HG03103 (cell line): ENCODE results near the gene TOLLIP.

Source experiments
- ATAC-seq: cut with Tn5 transposase; IDR thresholded peaks from one replicate; pipeline ENCODE4 v1.9.1; 2021; ENCODE audit warnings: low read depth; ENCODE audit not compliant: unreplicated experiment

Gene TOLLIP

DNA sequence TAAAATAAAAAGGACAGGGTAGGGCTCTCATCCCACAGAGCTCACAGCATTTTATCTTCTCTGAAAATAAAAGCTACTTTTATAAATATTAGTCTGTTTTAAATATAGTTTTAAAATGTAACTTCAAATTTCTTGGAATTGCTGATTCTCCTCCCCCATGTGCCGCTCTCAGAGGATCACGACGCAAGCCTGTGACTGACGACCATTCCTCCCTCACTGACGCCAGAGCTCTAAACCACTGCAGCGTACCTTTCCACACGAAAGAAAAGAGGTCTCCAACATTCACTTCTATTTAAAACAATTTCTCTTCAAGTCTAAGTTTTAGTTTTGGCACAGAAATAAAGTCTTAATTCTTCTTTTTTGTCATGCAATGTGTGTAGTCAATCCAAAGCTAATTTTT is 9.3 kb downstream of the TOLLIP start:
- no peak for ATAC-seq

DNA sequence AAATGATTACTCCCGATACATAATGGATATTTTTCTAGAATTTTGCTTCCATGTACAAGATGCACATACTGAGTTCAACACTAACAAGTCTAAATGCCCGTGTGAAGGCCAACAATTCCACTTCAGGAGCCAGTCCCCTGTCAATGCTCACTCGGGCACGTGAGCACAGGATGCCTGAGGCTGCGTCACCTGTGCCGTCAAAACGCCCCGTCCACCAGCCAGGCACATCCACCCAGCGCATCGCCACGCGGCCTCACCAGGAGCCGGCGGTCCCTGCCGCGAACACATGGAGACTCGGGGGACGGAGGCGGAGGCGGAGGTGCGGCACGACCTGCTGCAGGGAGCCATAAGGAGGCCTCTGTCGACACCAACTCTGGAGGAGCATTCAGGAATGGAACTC is 9.8 kb downstream of the TOLLIP start:
- ATAC-seq: no peak

DNA sequence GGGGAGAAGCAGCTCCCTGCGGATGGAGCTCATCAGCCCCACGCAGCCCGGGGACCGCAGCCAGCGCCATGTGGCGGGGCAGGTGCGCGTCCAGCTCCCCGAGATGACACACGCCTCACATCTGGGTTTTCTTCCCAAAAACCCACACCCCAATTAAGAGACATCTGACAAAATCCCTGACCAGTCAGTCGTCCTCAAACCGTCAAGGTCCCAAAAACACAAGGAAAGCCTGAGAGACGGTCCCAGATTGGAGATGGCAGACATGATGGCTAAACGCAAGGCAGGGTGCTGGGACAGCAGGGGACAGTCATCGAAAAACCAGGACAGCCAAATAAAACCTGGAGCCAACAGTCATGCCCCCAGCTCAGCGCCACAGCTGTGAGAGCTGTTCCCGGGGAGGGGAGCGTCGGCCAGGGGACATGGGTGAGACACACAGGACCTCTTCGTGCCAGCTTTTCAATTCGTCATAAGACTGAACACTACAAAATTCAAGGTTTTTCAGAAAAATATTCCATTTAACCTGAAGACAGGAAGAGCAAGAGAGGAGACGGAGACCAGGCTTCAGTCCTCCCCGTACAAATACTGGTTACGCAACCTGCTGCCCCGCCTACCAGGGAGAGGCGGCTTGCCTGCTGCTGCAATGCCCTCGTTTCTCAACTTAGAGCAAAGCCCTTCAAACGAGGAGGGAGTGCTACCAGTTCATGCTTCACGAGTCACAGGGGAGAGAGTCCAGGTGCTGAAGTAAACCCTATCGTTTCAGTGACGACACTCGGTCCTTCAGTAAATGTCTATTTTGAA is 10.5 kb downstream of the TOLLIP start:
- ATAC-seq: no peak

DNA sequence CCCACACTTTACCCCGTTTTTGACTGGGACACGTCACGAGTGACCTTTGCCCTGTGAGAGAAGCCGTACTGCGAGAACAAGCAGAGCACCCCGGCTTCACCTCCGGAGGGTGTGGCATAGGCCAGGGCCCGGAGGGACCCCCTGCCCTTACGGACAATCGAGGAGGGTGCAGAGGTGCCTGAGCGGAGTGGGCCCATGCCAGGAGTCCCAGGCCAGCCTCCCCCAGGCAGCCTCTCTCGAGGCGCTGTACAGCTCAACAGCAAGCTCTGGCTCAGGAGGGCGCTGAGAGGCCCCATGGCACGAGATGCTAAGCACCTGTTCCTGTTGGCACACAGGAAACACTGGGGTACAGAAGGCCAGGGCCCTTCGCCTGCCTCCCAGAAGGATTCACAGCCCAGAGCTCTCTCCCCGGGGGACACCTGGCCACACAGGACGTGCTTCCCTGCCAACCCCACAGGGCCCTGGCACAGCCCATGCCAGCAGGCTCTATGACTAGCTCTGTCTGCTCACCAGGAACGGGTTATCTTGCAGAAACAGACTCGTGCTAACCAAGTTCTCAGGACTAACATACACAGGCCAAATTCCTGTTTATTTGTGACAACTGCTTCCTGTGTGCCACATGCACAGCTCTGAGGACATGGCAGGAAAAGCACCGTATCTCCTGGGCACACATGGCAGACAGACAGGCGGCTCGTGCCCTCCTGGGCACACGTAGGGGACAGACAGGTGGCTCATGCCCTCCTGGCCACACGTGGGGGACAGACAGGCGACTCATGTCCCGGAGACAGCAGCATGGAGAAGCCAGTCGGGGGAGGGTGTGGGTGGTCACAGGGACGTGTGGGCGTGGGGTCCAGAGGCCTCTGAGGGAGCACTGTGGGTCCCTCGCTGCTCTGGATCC is 11.6 kb downstream of the TOLLIP start:
- no peak for ATAC-seq

DNA sequence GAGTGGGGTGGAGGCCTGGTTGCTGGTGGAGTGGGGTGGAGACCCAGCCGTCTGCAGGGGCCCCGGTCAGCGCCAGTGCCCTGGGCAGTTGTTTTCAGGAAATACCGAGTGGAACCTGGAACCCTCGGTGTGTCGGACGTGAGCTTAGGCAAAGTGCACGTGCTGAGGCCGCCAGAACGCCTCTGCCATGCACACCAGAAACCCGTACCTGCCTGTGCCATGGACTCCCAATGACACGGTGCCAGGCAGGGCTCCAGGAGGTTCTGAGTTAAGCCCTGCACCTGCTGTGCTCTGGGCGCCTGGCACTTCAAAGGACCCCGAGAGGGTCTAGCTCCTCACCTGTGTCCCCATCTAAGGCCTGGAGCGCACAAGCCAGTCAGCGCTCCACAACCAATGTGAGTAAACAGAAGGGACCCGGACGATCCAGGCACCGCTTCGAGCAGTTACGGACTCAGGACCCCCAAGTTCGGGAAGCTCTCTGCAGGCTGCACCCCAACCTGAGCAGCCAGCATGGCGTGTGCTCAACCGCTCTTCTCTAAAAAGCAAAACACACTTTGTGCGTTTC is 12.3 kb downstream of the TOLLIP start:
- no peak for ATAC-seq

DNA sequence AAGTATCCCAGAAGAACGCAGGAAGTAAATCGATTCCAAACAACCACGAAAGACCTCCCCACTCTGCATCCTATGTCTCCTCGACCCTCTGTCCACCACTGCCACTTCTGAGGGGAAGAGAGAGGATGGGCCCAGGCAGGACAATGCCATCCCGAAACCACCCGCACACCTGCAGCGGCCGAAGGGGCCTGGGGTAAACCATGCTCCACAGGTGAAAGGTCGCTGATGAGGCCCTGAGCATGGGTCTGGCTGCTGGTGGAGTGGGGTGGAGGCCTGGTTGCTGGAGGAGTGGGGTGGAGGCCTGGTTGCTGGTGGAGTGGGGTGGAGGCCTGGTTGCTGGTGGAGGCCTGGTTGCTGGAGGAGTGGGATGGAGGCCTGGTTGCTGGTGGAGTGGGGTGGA is 13.1 kb downstream of the TOLLIP start:
- ATAC-seq: no peak

DNA sequence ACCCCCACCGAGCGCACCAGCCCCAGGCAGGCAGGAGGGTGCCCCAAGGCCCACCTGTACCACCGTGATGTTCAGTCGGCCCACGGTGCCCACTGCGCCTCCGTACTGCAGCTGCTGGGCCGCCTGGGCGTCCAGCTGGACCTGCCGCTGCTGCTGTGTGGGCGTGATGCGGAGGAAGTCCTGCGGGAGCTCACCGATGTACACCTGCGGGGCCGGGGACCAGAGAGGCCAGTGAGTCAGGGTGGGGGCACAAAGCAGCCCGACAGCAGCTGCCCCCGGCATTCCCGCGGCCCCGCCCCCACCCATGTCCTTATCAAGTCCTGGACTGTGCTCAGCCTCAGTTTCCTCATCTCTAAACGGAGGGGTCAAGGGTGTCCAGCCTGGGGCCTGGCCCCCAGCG is 13.8 kb downstream of the TOLLIP start:
- ATAC-seq: no peak

DNA sequence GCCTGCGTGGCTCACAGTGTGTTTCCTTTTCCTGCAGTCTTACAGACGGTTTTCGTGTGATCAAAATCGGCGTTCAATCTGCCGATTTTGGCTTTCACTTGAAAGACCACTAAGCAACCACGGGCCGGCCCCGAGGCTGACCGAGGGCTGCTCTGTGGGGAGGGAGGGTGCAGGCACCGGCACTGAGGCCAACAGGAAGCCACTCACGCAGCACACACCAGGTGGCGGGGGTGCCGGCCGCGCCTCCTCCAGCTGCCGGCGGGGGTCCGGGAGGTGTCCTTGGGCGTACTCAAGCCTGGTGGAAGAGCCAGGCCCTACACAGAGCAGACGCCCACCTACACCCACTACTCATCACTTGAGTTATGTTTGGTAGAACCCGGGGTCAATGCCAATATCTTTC is 14.3 kb downstream of the TOLLIP start:
- no peak for ATAC-seq

DNA sequence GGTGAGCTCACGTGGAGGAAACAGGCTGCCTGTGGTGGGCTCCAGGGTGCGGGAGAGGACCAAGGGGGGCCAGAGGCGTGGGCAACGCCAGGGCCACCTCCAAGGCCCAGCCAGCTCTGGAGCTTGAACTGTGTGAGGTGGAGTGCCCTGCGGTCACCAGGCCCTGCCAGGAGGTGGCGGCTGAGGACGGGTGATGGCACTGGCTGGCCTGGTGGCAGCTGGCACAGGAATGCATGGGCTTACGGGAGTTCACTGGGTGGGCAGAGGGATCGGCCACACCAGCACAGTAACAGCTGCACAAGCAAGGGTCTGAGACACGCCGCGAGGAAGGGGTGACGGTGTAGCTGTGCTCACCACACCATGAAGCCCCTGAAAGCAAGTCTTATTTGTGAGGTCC is 15.8 kb downstream of the TOLLIP start:
- ATAC-seq: no peak

DNA sequence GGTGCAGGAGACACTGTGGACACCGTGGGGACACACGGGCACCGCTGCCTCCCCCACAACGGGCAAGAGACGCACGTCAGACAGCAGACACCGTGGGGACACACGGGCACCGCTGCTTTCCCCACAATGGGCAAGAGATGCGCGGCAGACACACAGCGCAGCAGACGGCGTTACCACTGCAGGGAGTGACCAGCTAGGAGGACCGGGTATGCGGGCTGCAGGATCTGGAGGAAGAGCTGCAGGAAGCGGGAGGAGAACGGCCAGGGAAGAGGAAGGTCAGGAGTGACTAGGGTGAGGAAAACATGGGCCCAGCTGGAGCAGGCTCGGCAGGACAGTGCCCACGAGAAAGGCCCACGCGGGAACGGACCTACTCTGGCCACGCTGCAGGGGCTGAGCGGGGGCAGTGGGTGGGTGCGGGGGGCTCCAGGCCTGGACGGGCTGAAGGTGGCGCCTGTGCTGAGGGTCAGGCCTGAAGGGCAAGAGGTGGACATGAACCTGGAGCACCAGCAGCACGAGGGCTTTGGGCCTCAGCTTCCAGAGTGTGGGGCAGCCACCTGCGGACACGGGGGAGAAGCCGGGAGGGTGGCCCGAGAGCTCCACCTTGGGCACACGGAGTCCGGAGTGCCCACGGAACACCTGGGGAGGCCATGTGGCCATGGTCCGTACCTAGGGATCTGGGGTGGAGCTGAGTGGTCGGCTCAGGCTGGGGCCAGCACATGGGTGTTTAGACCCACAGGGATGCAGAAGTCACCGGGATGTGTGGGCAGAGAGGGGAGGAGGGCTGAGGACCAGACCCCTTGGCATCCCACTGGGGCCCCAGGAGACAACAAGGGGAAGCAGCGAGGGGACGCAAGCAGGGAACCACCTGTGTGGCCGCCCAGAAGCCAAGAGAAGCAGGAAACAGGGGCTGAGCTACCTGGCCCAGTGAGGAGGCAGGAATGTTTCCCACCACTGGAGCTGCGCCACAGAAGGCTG is 16.5 kb downstream of the TOLLIP start:
- no peak for ATAC-seq

DNA sequence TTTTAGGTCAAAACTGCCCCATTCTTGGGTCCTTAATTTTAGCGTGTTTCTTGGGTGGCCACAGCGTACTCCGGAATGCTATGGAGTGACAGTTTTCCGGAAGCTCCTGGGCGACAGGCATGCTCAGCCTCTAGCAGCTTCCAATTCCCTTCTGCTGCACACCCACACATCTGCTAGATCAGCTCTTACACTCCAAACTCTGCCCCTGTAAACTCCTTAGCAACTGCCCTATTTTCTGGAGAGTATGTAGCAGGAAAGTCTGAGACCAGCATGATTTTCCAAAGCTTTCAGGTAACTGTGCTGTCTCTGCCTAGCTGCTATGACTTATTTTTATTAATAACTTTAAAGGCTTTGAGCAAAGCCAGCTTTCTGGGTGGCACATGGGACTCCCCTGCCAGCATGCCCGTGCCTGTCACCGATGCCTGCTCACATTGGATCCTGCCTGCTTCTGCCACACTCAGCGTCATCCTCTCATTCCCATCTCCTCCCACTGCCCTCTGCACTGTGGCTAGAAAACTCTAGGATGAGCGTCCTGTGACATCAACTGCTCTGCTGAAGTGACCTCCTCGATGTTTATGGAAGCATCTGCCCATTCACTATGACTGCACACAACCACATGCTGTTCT is 17.3 kb downstream of the TOLLIP start:
- no peak for ATAC-seq

DNA sequence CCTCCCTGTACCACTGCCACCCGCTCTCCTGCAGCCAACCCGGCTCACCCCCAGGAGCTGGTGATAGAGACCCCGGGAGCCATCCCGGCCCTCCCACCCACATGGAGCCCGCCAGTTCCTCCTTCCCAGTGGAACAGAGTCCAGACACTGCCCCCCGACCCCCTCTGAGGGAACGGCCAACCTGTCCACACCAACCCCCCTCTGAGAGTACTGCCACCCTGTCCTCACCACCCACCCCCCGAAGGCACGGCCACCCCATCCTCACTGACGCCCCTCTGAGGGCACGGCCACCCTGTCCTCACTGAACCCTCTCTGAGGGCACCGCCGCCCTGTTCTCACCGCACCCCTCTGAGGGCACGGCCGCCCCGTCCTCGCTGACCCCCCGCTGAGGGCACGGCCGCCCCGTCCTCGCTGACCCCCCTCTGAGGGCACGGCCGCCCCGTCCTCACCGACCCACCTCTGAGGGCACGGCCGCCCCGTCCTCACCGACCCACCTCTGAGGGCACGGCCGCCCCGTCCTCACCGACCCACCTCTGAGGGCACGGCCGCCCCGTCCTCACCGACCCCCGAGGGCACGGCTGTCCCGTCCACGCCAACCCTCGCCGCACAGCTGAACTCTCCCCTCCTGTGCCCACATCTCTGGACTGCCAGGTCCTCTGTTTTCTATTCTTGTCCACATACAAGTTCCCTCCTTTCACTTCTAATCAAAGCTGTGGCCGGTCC is 18.0 kb downstream of the TOLLIP start:
- ATAC-seq: no peak

DNA sequence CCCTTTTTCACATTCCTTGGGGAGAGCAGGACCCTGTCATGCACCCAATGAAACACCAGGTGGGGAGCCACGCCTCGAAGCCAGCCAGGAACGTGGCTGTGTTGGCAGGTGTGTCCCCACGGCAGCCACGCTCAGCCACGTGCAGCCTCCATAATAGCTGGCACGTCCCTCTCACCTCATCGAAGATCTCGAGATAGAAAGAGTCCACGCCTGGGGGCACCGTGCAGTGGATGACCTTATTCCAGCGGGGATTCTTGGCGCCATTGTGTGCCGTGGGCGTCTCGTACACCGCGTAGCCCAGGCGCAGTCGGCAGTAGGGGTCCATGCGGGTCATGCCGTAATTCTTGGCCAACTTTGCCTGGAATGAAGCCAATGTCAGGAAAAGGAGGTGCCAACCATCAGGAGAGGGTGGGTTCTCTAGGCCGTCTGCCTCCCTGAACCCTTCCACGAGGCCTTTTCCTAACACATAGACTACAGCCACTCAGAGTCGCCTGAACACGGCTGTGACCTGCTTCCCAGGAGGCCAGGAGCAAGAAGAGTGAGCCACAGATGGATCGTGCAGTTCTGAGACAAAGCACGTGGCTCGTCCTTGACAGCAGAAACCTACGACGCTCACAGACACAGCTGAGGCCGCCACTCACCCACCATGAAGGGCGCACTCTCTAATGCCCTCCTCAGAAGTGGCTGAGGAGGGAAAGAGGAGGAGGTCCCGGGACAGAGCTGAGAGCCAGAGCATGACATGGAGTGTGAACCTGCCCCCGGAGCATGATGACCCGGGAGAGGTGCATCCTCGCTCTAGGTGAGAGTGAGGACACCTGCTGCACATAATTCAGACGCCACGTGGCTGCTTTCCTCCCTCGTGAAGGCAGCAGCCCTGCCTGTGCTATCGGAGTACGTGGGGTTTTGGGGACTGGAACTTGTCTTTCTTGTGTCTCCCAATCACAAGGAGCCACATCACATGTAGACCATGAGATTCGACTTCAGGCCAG is 19.1 kb downstream of the TOLLIP start:
- no peak for ATAC-seq

DNA sequence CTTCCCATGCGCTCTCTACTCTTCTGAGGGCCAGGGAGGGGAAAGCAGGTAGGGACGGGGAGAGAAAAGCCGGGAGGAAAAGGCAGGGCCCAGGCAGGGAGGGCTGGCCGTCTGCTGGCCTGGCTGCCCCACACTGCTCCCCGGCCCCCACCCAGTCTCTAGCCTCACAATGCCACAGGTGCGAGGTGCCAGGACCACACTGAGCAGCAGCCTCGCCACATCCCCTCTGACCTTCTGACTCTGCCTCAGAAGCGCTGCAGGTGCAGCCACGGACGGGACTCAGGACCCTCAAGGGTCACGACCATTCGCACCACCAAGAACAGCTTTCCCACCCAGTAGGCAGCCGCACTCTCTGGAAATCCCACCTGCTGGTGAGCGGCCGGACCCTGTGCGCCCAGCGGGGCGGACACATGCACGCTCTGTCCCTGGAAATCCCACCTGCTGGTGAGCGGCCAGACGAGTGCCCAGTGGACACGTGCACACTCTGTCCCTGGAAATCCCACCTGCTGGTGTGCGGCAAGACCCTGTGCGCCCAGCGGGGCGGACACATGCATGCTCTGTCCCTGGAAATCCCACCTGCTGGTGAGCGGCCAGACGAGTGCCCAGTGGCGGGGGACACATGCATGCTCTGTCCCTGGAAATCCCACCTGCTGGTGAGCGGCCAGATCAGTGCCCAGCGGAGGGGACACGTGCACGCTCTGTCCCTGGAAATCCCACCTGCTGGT is 20.1 kb downstream of the TOLLIP start:
- ATAC-seq: no peak

DNA sequence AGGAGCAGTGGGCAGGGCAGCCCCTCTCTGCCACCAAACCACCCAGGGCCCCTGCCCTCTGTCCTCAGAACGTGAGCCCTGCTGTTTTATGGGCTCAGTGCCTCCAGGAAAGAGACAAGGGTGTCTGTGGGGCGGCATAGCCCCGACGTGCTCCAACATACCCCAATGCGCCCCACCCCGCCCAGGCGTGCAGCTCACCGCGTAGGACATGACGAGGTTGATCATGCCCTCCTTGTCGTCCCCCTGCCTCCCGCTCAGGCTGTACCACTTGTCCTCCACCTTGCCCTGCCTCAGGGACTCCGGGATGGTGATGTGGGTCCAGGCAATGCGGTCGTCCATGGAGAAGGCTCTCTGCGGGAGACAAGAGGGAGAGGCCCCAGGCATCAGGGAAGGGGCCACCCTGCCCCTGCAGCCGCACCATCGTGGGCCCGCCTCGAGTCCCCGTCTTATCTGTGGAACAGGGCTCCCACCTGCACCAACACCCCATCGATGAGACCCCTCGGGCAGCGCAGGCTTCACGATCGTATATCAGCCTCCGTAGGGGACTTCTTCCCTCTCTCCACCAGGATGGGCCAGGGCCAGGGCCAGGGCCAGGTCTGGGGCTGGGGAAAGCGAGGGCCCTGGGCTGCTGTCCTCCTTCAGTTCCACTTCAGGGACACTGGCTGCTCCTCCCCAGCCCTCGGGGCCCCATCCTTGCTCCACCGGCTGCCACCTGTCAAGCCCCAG is 20.8 kb downstream of the TOLLIP start:
- ATAC-seq: no peak

DNA sequence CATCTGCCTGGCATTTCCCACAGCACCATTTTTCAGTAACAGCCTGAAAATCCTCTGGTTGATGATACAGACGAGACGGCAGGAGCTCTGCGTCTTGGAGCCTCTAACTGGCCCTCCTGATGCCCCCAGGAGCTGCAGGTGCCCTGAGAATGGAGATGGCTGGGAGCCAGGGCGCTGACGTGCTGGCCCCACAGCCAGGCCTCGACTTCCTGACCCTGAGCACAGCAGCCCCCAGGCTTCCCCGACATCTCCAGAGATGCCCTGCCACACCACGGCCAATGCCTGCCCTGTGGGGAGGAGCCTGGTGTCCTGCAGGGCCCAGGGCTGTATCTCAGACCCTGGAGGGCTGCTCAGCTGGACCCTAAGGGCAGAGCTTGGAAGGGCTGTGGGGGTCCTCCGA is 21.5 kb downstream of the TOLLIP start:
- ATAC-seq: no peak

DNA sequence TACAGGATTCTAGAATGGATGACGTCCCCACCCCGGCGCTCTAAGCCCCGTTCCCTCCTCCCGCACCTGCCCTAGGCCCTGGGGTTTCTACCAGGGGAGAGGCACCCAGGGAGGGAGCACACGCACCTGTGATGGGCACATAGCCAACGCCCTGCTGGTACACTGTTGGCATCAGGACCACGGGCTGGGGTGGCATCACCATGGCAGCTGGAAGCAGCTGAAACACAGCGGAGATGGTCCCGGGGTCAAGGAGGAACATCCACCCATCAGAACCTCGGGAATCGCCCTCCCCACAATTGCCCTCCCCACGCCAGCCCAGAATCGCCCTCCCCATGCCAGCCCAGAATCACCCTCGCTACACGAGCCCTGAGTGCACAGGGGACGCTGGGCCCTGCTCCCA is 23.6 kb downstream of the TOLLIP start:
- no peak for ATAC-seq
